Thyroid gland (tissue), 4 donors: ENCODE data around the gene EFHD1. TPM values are rescaled to one million over a fixed set of nuclear protein-coding genes. Genes with fewer than 3 reads are reported as not detected.
"Not testable (repeated sequence)": the region's sequence is repeated elsewhere in the genome, so short reads cannot be mapped to it uniquely, and the experiment has no call there.

Source experiments
- DNase-seq, 2 donors: peaks; one replicate each; pipeline ENCODE4 v3.0.0-alpha.2; 2019
- H3K27ac ChIP-seq, 3 donors: fragments of 200-600 bp; sonication (generic); 1 replicate in 2 of 3; 2 replicates in 1 of 3; pipeline ENCODE4 v1.5.1; 2016 to 2019; ENCODE audit warnings: mild to moderate bottlenecking in 1 of 3, moderate library complexity in 1 of 3
- H3K27me3 ChIP-seq: fragments of 200-600 bp; sonication (generic); one replicate; pipeline ENCODE4 v1.5.1; 2019
- H3K36me3 ChIP-seq, 2 donors: fragments of 200-600 bp; sonication (generic); one replicate each; pipeline ENCODE4 v1.5.1; 2016 to 2019
- H3K4me1 ChIP-seq, 2 donors: fragments of 200-600 bp; sonication (generic); one replicate each; pipeline ENCODE4 v1.5.1; 2017 to 2019
- H3K4me3 ChIP-seq, 3 donors: fragments of 200-600 bp; sonication (generic); replicated peaks in 1 of 3; 1 replicate in 2 of 3; 2 replicates in 1 of 3; pipeline ENCODE4 v1.5.1; 2016; ENCODE audit warnings: mild to moderate bottlenecking in 1 of 3
- H3K9me3 ChIP-seq: fragments of 200-600 bp; sonication (generic); one replicate; pipeline ENCODE4 v1.5.1; 2017
- CTCF ChIP-seq, 6 experiments: fragments of 200-600 bp in 3 of 6; fragments of 450-650 bp in 3 of 6; sonication (generic) in 3 of 6; IDR thresholded peaks; one replicate each; pipeline ENCODE4 v1.5.1; 2016 to 2019; ENCODE audit warnings: antibody characterized with exemption in 6 of 6, mild to moderate bottlenecking in 2 of 6, inconsistent platforms in 1 of 6, moderate library complexity in 1 of 6
- POLR2A ChIP-seq, 2 donors: fragments of 450-650 bp; IDR thresholded peaks; one replicate each; pipeline ENCODE4 v1.6.1; 2017; ENCODE audit warnings: antibody characterized with exemption in 2 of 2, mild to moderate bottlenecking in 2 of 2, moderate library complexity in 1 of 2
- WGBS, 2 donors: methylation state at CpG; one replicate each; pipeline ENCODE4 v1.1.5; 2017; 5-methylcytosine and 5-hydroxymethylcytosine counted together
- intact Hi-C: fragments of 100-400 bp; cut with DNase I; formaldehyde crosslinking; loops from one replicate; pipeline ENCODE4 v1.15.1; 2023
- total RNA-seq, 4 donors: library from RNA; depleted of rRNA; stranded (reverse); fragments of >200 nt; gene quantifications; one replicate each; pipeline ENCODE4 v1.2.3, GENCODE V29; 2016

Gene EFHD1
- total RNA-seq, 4 donors from 2014 or later: 6.9 to 17.5 (median 14.8) TPM

DNA sequence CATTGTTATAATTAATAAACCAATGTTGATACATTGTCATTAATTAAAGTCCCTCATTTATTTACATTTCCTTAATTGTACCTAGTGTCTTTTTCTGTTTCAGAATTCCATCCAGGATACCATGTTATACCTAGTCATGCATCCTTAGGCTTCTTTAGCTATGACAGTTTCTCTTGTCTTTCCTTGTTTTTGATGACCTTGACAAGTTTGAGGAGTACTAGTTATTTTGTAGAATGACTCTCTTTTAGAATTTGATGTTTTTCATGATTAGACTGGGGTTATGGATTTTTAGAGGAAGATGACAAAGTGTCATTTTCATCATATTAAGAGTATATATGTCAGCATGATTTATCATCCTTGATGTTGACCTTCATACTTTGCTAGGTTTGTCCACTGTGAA is 80.1 kb downstream of the EFHD1 start:
- TF ChIP-seq CTCF (IDR thresholded peaks at IDR 0.05) (no peak), POLR2A (IDR thresholded peaks at IDR 0.05) (no peak)
- no peak overlapping the region for H3K27ac ChIP-seq
- no peak overlapping the region for H3K4me3 ChIP-seq
- no peaks in the 10 kb centered on the region for H3K4me1 ChIP-seq
- H3K9me3 ChIP-seq: no peaks in the 10 kb centered on the region
- DNase-seq: no peak
- no peaks in the 10 kb centered on the region for H3K27me3 ChIP-seq
- intact Hi-C loops: no loop called here
- H3K36me3 ChIP-seq: no peaks in the 10 kb centered on the region

DNA sequence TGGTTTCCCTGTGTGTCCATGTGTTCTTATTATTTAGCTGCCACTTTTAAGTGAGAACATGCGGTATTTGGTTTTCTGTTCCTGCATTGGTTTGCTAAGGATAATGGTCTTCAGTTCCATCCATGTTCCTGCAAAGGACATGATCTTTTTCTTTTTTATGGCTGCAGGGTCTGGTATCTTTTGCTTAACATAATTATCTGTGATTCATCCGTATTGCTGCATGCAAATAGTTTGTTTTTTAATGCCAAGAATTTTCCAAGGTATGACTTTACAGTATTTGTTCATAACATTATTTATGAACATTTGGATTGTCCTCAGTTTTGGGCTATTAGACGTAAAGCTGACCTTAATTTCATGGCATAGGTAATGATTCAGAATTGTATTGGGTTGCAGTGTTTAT is 81.6 kb downstream of the EFHD1 start:
- Histone ChIP-seq H3K36me3 (no peaks in the 10 kb centered on the region), H3K27ac (no peak overlapping the region), H3K27me3 (no peaks in the 10 kb centered on the region), H3K4me1 (no peaks in the 10 kb centered on the region), H3K4me3 (no peak overlapping the region), H3K9me3 (no peaks in the 10 kb centered on the region)
- intact Hi-C loops: no loop called here
- TF ChIP-seq POLR2A (IDR thresholded peaks at IDR 0.05) (no peak), CTCF (IDR thresholded peaks at IDR 0.05) (no peak)
- WGBS, 2 donors: 93 to 94% methylated on average over 3 of the region's 3 CpGs
- no peak for DNase-seq

- intact Hi-C loops, H3K4me1 ChIP-seq, H3K27me3 ChIP-seq, H3K9me3 ChIP-seq, H3K27ac ChIP-seq, H3K36me3 ChIP-seq, DNase-seq, H3K4me3 ChIP-seq: not testable (repeated sequence)
These were observed 86.7 kb downstream of the EFHD1 start for GRCh38 chr2:232720056-232720455.

DNA sequence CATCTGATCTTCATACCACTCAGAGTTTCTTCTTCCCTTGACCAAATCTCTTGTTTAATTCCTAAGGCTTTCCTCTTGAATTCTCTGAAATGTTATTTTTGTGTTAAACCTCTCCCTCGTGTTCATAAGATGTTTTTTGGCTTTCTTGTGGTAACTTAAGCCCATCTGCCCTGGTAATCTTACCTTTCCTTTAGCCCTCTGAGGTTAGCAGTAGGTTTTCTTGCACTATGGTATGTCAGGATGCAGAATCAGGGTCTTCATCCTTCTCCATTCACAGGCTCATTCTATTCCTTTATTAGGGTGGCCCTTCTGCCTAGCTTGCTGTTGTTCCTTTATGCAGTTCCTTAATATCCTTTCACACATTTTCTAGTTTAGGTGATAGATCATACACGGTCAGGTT is 87.9 kb downstream of the EFHD1 start:
- intact Hi-C loops: no loop called here
- Histone ChIP-seq H3K9me3 (no peaks in the 10 kb centered on the region), H3K27me3 (no peaks in the 10 kb centered on the region), H3K36me3 (peaks cover 6 to 10% of the 10 kb centered on the region in 2 donors), H3K27ac (no peak overlapping the region), H3K4me1 (peaks cover 0 to 7% of the 10 kb centered on the region in 2 donors), H3K4me3 (no peak overlapping the region)
- TF ChIP-seq POLR2A (IDR thresholded peaks at IDR 0.05) (no peak), CTCF (IDR thresholded peaks at IDR 0.05) (no peak)
- no peak for DNase-seq
- WGBS, 2 donors: 71 to 74% methylated on average over 2 of the region's 2 CpGs

DNA sequence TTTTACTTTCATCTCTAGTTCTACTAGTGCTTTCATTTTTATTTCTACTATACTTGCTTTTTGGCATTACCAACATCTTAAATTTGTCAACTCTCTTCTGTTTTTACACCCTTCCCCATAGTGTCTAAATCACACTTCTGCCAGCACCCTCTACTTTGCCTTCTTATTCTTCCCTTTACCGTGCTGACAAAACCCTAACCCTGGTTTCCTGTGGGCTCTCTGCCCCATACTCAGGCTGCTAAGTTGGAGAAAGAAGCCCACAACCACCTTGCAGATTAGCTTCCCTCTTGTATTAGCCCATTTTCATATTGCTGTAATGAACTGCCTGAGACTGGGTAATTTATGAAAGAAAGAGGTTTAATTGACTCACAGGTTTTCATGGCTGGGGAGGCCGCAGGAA is 88.5 kb downstream of the EFHD1 start:
- 84 to 88% methylated on average over 2 of the region's 2 CpGs for WGBS, 2 donors

More for the DNA sequence above, 88.5 kb downstream of the EFHD1 start:
- no peak for DNase-seq
- Histone ChIP-seq H3K9me3 (no peaks in the 10 kb centered on the region), H3K36me3 (peaks cover 6 to 10% of the 10 kb centered on the region in 2 donors), H3K27ac (no peak overlapping the region), H3K27me3 (no peaks in the 10 kb centered on the region), H3K4me3 (no peak overlapping the region), H3K4me1 (peaks cover 0 to 7% of the 10 kb centered on the region in 2 donors)
- intact Hi-C loops: no loop called here
- no peak for TF ChIP-seq POLR2A (IDR thresholded peaks at IDR 0.05)
- no peak for TF ChIP-seq CTCF (IDR thresholded peaks at IDR 0.05)
